CD14-positive monocyte (primary cell): ENCODE results near the gene PSAPL1. TPM values are rescaled to one million over a fixed set of nuclear protein-coding genes. Genes with fewer than 3 reads are reported as not detected.

Experiments
- DNase-seq, 3 donors: peaks; one replicate each; pipeline ENCODE4 v3.0.0-alpha.2; 2011 to 2022
- H2AFZ ChIP-seq: 2 replicates; pipeline ENCODE4 v1.6.0; 2012; ENCODE audit warnings: mild to moderate bottlenecking, low read depth, low read length, inconsistent platforms; ENCODE audit not compliant: insufficient read depth, poor library complexity, severe bottlenecking
- H3K27ac ChIP-seq, 2 donors: 1 replicate in 1 of 2; 2 replicates in 1 of 2; pipeline ENCODE4 v1.5.1; 2012 to 2013; ENCODE audit warnings: low read length in 2 of 2, control low read depth in 1 of 2, inconsistent platforms in 1 of 2, low read depth in 1 of 2, mild to moderate bottlenecking in 1 of 2
- H3K27me3 ChIP-seq, 2 donors: one replicate each; pipeline versions ENCODE4 v1.6.0 to v1.6.1; 2011 to 2013; ENCODE audit warnings: low read length in 2 of 2; ENCODE audit not compliant: control insufficient read depth in 2 of 2, insufficient read depth in 2 of 2
- H3K36me3 ChIP-seq, 2 donors: replicated peaks in 1 of 2; 1 replicate in 1 of 2; 2 replicates in 1 of 2; pipeline versions ENCODE4 v1.5.1 to v1.6.1; 2012 to 2013; ENCODE audit warnings: low read length in 2 of 2, control low read depth in 1 of 2, inconsistent platforms in 1 of 2, mild to moderate bottlenecking in 1 of 2; ENCODE audit not compliant: insufficient read depth in 2 of 2, control insufficient read depth in 1 of 2
- H3K4me1 ChIP-seq, 2 donors: 1 replicate in 1 of 2; 2 replicates in 1 of 2; pipeline versions ENCODE4 v1.5.1 to v1.6.1; 2012 to 2013; ENCODE audit warnings: low read length in 2 of 2, control low read depth in 1 of 2, inconsistent platforms in 1 of 2, mild to moderate bottlenecking in 1 of 2, moderate library complexity in 1 of 2; ENCODE audit not compliant: insufficient read depth in 2 of 2, control insufficient read depth in 1 of 2
- H3K4me2 ChIP-seq: replicated peaks from 2 replicates; pipeline ENCODE3; 2012; ENCODE audit warnings: low read length, moderate library complexity, mild to moderate bottlenecking; ENCODE audit not compliant: poor library complexity, severe bottlenecking; ENCODE audit errors: extremely low read depth
- H3K4me3 ChIP-seq, 3 experiments: fragments of 200-600 bp in 1 of 3; sonication (generic) in 1 of 3; replicated peaks in 1 of 3; 1 replicate in 2 of 3; 2 replicates in 1 of 3; pipeline ENCODE4 v1.5.1; 2011 to 2013; ENCODE audit warnings: low read length in 3 of 3, mild to moderate bottlenecking in 3 of 3, control low read depth in 2 of 3, low read depth in 2 of 3, inconsistent platforms in 1 of 3, moderate library complexity in 1 of 3
- H3K79me2 ChIP-seq: 2 replicates; pipeline ENCODE4 v1.6.0; 2012; ENCODE audit warnings: mild to moderate bottlenecking, control low read depth, inconsistent platforms, low read length, moderate library complexity; ENCODE audit not compliant: insufficient read depth
- H3K9ac ChIP-seq: 2 replicates; pipeline ENCODE4 v1.6.0; 2017; ENCODE audit warnings: low read length, mild to moderate bottlenecking; ENCODE audit not compliant: insufficient read depth, poor library complexity, severe bottlenecking
- H3K9me3 ChIP-seq, 2 donors: replicated peaks in 1 of 2; 1 replicate in 1 of 2; 2 replicates in 1 of 2; pipeline versions ENCODE4 v1.5.1 to v1.6.1; 2012 to 2013; ENCODE audit warnings: low read length in 2 of 2, control low read depth in 1 of 2; ENCODE audit not compliant: control insufficient read depth in 1 of 2, insufficient read depth in 1 of 2
- H4K20me1 ChIP-seq: 2 replicates; pipeline ENCODE4 v1.6.0; 2012; ENCODE audit warnings: mild to moderate bottlenecking, low read length, control low read depth, moderate library complexity; ENCODE audit not compliant: insufficient read depth
- H3K27ac Mint-ChIP-seq, 7 donors: one replicate each; pipeline ENCODE4 v1.8.0; 2020; ENCODE audit warnings: mild to moderate bottlenecking in 7 of 7, mixed read lengths in 7 of 7, moderate library complexity in 6 of 7, inconsistent platforms in 2 of 7
- H3K27me3 Mint-ChIP-seq, 3 donors: one replicate each; pipeline ENCODE4 v1.8.0; 2021 to 2022; ENCODE audit warnings: low read depth in 3 of 3, mild to moderate bottlenecking in 3 of 3, mixed read lengths in 3 of 3, moderate library complexity in 3 of 3, inconsistent platforms in 1 of 3
- H3K36me3 Mint-ChIP-seq, 2 donors: one replicate each; pipeline ENCODE4 v1.8.0; 2020; ENCODE audit warnings: mixed read lengths in 2 of 2, inconsistent platforms in 1 of 2, mild to moderate bottlenecking in 1 of 2
- H3K4me1 Mint-ChIP-seq: one replicate; pipeline ENCODE4 v1.8.0; 2020; ENCODE audit warnings: mild to moderate bottlenecking, mixed read lengths
- H3K4me3 Mint-ChIP-seq, 2 donors: one replicate each; pipeline ENCODE4 v1.8.0; 2020; ENCODE audit warnings: mild to moderate bottlenecking in 2 of 2, mixed read lengths in 2 of 2, moderate library complexity in 1 of 2
- H3K9me3 Mint-ChIP-seq, 7 donors: one replicate each; pipeline ENCODE4 v1.8.0; 2020 to 2022; ENCODE audit warnings: mixed read lengths in 7 of 7, mild to moderate bottlenecking in 6 of 7, moderate library complexity in 6 of 7, inconsistent platforms in 2 of 7
- WGBS: methylation state at CpG from one replicate; pipeline ENCODE4 v1.1.5; 2013; ENCODE audit warnings: missing lambda C conversion rate; ENCODE audit not compliant: insufficient coverage; 5-methylcytosine and 5-hydroxymethylcytosine counted together
- intact Hi-C, 2 donors: fragments of 100-400 bp; cut with micrococcal nuclease; formaldehyde crosslinking; loops; one replicate each; pipeline versions ENCODE4 v1.15.0 to v1.15.1; 2023
- polyA plus RNA-seq, 3 donors: library from polyadenylated mRNA; depleted of rRNA in 1 of 3; unstranded in 2 of 3; stranded (reverse) in 1 of 3; fragments of 300-500 nt in 2 of 3; fragments of >200 nt in 1 of 3; fragmentation: Illumina TruSeq in 2 of 3; gene quantifications; 1 replicate in 2 of 3; 2 replicates in 1 of 3; pipeline ENCODE4 v1.2.3, GENCODE V29; 2012 to 2021
- TF ChIP-seq, protein P1 (sequence below): fragments of 200-600 bp; IDR thresholded peaks from one replicate; pipeline ENCODE4 v1.8.0; 2022; ENCODE audit warnings: antibody characterized with exemption, mild to moderate bottlenecking

Gene PSAPL1
- polyA plus RNA-seq, 3 donors: not detected

DNA sequence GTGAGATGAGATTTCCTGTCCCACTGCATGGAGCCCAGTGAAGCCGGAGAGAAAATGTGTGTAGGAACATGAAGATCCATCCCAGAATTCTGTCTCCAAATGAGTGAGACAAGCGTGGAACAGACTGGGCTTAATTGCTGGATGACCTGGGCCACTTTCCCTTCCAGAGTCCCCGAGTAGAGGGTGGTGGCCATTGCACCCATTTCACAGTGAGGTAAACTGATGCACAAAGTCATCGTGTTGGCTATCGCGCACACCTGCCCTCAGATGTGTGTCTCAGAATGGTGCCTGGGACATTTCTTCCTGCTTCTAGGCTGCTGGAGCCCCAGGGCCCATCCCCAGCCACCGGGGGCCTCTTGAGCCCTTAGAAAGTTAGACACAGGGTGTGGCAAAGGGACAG, 43.0 kb upstream of the PSAPL1 start:
- peaks cover 0 to 11% (median 3%) of the 10 kb centered on the region in 7 donors for H3K9me3 Mint-ChIP-seq
- Histone ChIP-seq H3K27me3 (no peaks in the 10 kb centered on the region), H3K4me2 (no peak overlapping the region), H3K79me2 (no peaks in the 10 kb centered on the region), H2AFZ (no peak overlapping the region), H3K36me3 (no peaks in the 10 kb centered on the region), H3K4me3 (no peak overlapping the region), H3K4me1 (no peaks in the 10 kb centered on the region), H4K20me1 (no peaks in the 10 kb centered on the region), H3K9me3 (no peaks in the 10 kb centered on the region), H3K9ac (no peak overlapping the region), H3K27ac (no peak overlapping the region)
- intact Hi-C loops: no loop called here
- H3K27ac Mint-ChIP-seq: no peak overlapping the region
- no peak for DNase-seq
- H3K4me3 Mint-ChIP-seq: no peak overlapping the region
- WGBS: 94% methylated on average over 7 of the region's 7 CpGs
- no peaks in the 10 kb centered on the region for H3K4me1 Mint-ChIP-seq
- H3K27me3 Mint-ChIP-seq: peaks cover 6 to 12% (median 7%) of the 10 kb centered on the region in 3 donors
- no peaks in the 10 kb centered on the region for H3K36me3 Mint-ChIP-seq
- TF ChIP-seq, protein P1, sequence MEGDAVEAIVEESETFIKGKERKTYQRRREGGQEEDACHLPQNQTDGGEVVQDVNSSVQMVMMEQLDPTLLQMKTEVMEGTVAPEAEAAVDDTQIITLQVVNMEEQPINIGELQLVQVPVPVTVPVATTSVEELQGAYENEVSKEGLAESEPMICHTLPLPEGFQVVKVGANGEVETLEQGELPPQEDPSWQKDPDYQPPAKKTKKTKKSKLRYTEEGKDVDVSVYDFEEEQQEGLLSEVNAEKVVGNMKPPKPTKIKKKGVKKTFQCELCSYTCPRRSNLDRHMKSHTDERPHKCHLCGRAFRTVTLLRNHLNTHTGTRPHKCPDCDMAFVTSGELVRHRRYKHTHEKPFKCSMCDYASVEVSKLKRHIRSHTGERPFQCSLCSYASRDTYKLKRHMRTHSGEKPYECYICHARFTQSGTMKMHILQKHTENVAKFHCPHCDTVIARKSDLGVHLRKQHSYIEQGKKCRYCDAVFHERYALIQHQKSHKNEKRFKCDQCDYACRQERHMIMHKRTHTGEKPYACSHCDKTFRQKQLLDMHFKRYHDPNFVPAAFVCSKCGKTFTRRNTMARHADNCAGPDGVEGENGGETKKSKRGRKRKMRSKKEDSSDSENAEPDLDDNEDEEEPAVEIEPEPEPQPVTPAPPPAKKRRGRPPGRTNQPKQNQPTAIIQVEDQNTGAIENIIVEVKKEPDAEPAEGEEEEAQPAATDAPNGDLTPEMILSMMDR: no peak

DNA sequence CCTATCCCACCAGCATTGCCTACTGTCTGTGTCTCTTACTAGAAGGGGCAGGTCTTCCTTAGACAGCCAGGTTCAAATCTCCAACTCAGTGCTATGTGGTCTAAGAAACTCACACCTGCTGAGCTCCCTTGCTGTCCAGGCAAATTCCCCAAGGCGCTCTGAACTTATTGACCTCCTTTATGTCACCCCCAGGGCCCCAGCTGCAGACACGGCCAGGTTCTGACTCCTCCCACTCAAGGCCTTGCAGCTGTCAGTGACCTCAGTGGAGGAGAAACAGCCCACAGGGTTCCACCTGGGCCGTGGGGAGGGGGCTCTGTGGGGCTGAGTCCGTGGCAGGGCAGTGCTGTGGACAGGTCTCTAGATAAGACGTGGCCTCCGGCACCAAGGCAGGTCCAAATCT, 42.1 kb upstream of the PSAPL1 start:
- DNase-seq: no peak
- Histone ChIP-seq H3K27me3 (no peaks in the 10 kb centered on the region), H3K9me3 (no peaks in the 10 kb centered on the region), H3K36me3 (no peaks in the 10 kb centered on the region), H3K4me1 (no peaks in the 10 kb centered on the region), H3K79me2 (no peaks in the 10 kb centered on the region), H2AFZ (no peak overlapping the region), H3K27ac (no peak overlapping the region), H4K20me1 (no peaks in the 10 kb centered on the region), H3K9ac (no peak overlapping the region), H3K4me2 (no peak overlapping the region), H3K4me3 (no peak overlapping the region)
- intact Hi-C loops: no loop called here
- WGBS: 71% methylated on average over 4 of the region's 6 CpGs
- Mint-ChIP-seq H3K27me3 (peaks cover 14 to 18% (median 16%) of the 10 kb centered on the region in 3 donors), H3K27ac (no peak overlapping the region), H3K36me3 (no peaks in the 10 kb centered on the region), H3K4me1 (no peaks in the 10 kb centered on the region), H3K9me3 (peaks cover 0 to 8% (median 2%) of the 10 kb centered on the region in 7 donors), H3K4me3 (no peak overlapping the region)
- TF ChIP-seq, protein P1: no peak
